ENCODE measurements around the gene TGFBR1. TPM values are rescaled to one million over a fixed set of nuclear protein-coding genes. Genes with fewer than 3 reads are reported as not detected.

Gene TGFBR1
- polyA plus RNA-seq, 1 experiment: 73.5 TPM

DNA sequence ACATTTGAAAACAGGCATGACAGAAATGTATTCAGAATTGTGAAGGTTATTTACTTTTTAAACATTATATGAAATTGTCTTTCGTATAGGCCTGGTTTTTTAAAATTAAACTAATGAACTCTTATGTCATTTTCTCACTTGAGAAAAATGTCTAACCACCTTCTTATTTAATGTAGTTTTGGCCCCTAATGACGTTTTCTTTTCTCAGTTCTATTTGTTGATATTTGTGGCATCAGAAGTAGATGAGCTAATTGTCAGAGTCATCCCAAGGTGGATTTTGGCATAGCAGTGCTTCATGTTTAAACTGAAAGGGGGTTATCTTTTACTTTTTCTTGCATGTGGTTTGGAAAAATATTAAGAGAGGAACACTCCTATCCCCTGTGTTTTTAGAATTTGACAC is 28.2 kb downstream of the TGFBR1 start:
- TF ChIP-seq, protein P1, sequence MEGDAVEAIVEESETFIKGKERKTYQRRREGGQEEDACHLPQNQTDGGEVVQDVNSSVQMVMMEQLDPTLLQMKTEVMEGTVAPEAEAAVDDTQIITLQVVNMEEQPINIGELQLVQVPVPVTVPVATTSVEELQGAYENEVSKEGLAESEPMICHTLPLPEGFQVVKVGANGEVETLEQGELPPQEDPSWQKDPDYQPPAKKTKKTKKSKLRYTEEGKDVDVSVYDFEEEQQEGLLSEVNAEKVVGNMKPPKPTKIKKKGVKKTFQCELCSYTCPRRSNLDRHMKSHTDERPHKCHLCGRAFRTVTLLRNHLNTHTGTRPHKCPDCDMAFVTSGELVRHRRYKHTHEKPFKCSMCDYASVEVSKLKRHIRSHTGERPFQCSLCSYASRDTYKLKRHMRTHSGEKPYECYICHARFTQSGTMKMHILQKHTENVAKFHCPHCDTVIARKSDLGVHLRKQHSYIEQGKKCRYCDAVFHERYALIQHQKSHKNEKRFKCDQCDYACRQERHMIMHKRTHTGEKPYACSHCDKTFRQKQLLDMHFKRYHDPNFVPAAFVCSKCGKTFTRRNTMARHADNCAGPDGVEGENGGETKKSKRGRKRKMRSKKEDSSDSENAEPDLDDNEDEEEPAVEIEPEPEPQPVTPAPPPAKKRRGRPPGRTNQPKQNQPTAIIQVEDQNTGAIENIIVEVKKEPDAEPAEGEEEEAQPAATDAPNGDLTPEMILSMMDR (IDR thresholded peaks at IDR 0.05; ENCODE audit: insufficient read depth, low read depth, low read length): no peak
- POLR2A ChIA-PET: no interaction called here
- Histone ChIP-seq H3K4me3 (ENCODE audit: low read depth, low read length) (no peak overlapping the region), H3K36me3 (ENCODE audit: control insufficient read depth, insufficient read depth, low read length) (0 out of 2 replicates have a peak, but pooled peaks cover 5% of the 10 kb centered on the region), H3K27me3 (ENCODE audit: control insufficient read depth, insufficient read depth, low read length) (no peaks in the 10 kb centered on the region)
- no peak for DNase-seq (ENCODE audit: low read depth)
- CTCF ChIA-PET: interaction anchor here (0.5 to 1.3 kb wide), 4 partner anchors 11 to 1461 kb away, joined by 3 to 4 read pairs (median 4); no protein-coding TSS in a partner anchor

DNA sequence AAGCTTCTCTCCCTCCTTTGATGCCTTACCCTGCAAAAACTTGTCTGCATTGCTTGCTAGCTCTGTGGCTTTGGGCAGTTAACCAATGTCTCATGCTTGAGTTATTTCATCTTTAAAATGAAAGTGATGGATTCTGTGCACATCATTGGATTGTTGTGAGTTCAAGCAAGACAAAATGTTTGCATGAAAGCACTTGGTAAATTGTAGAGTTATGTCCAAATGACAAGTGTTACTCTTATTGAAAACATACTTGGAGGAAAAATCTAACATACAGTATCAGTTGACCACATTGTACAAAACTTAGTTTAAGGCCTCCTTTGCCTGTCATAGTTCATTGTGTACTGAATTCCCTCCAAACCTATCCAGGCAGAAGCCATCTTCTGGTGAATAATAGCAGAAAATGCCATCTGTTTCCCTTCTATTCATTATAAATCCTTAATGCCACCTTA is 30.0 kb downstream of the TGFBR1 start:
- TF ChIP-seq, protein P1 (IDR thresholded peaks at IDR 0.05; ENCODE audit: insufficient read depth, low read depth, low read length): no peak
- H3K27me3 ChIP-seq (ENCODE audit: control insufficient read depth, insufficient read depth, low read length): no peaks in the 10 kb centered on the region
- peak; percentile 31 for DNase-seq (ENCODE audit: low read depth)
- ChIA-PET CTCF (interaction anchor here (0.9 to 1.6 kb wide), 3 partner anchors 20 to 274 kb away, joined by 3 to 7 read pairs (median 3); no protein-coding TSS in a partner anchor), POLR2A (interaction anchor here (0.6 to 0.9 kb wide), 3 partner anchors 9 to 145 kb away, joined by 3 to 7 read pairs (median 5); no protein-coding TSS in a partner anchor)
- no peak overlapping the region for H3K4me3 ChIP-seq (ENCODE audit: low read depth, low read length)
- H3K36me3 ChIP-seq (ENCODE audit: control insufficient read depth, insufficient read depth, low read length): peaks cover 6% of the 10 kb centered on the region; the same call in 1 of the 2 replicates

DNA sequence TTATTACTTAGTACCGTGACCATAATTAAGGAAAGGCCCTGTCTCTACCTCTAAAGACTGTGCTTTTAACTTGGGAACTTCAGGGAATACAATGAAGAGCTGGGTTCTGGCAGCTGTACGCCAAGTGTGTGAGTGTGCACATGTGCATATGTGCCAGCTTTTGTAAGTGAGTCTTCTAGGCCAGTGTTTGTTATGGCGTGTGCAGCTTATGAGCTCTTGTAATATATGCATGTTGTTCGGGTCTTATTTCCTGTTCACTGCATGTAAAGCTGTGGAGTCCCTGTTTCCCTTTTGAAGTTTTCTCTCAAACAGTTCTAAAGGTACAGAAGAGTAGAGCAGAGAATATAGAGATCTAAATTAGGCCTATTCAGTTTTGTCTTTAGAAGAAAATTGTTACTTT is 30.5 kb downstream of the TGFBR1 start:
- no peaks in the 10 kb centered on the region for H3K27me3 ChIP-seq (ENCODE audit: control insufficient read depth, insufficient read depth, low read length)
- H3K36me3 ChIP-seq (ENCODE audit: control insufficient read depth, insufficient read depth, low read length): peaks cover 4% of the 10 kb centered on the region; the same call in 1 of the 2 replicates
- CTCF ChIA-PET: interaction anchor here (1.2 to 1.8 kb wide), 3 partner anchors 122 to 275 kb away, joined by 3 to 7 read pairs (median 4); no protein-coding TSS in a partner anchor
- POLR2A ChIA-PET: no interaction called here
- no peak overlapping the region for H3K4me3 ChIP-seq (ENCODE audit: low read depth, low read length)
- TF ChIP-seq, protein P1 (IDR thresholded peaks at IDR 0.05; ENCODE audit: insufficient read depth, low read depth, low read length): no peak
- no peak for DNase-seq (ENCODE audit: low read depth)

DNA sequence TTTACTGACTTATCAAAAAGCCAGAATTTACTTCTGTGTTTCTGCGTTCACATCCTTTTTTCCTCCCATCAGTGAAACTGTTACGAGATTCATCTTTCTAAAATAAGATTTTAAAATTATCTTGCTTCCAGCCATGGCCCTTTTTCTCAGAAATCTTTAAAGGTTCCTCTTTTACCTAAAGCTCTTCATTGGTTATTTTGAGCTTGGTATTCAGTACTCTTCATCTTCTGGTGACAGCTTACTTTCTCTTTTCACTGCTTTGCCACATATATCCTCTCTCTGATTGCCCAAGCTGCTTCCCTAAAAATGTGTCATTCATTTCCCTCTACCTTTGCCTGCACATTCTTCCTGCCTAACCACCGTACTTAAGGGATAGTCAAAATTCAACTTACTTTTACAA is 32.3 kb downstream of the TGFBR1 start:
- TF ChIP-seq, protein P1 (IDR thresholded peaks at IDR 0.05; ENCODE audit: insufficient read depth, low read depth, low read length): no peak
- no peaks in the 10 kb centered on the region for H3K27me3 ChIP-seq (ENCODE audit: control insufficient read depth, insufficient read depth, low read length)
- no peak overlapping the region for H3K4me3 ChIP-seq (ENCODE audit: low read depth, low read length)
- POLR2A ChIA-PET: no interaction called here
- CTCF ChIA-PET: interaction anchor here (0.7 to 6.8 kb wide), 4 partner anchors 8 to 137 kb away, joined by 3 to 78 read pairs (median 4); no protein-coding TSS in a partner anchor
- DNase-seq (ENCODE audit: low read depth): no peak
- peaks cover 3% of the 10 kb centered on the region; the same call in 1 of the 2 replicates for H3K36me3 ChIP-seq (ENCODE audit: control insufficient read depth, insufficient read depth, low read length)

DNA sequence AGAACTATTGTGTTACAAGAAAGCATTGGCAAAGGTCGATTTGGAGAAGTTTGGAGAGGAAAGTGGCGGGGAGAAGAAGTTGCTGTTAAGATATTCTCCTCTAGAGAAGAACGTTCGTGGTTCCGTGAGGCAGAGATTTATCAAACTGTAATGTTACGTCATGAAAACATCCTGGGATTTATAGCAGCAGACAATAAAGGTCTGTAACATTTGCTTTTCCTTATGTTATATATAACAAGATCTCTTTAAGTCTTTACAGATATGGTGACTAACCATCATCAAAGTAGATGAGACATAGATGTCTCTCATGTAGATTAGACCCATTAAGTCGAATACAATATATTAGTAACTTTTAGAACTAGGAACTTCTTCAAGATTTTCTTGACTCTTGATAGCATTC is 33.0 kb downstream of the TGFBR1 start:
- H3K4me3 ChIP-seq (ENCODE audit: low read depth, low read length): no peak overlapping the region
- H3K27me3 ChIP-seq (ENCODE audit: control insufficient read depth, insufficient read depth, low read length): no peaks in the 10 kb centered on the region
- H3K36me3 ChIP-seq (ENCODE audit: control insufficient read depth, insufficient read depth, low read length): peaks cover 1% of the 10 kb centered on the region; the same call in 1 of the 2 replicates
- no peak for DNase-seq (ENCODE audit: low read depth)
- POLR2A ChIA-PET: no interaction called here
- CTCF ChIA-PET: interaction anchor here (1.0 to 6.8 kb wide), 3 partner anchors 9 to 138 kb away, joined by 3 to 78 read pairs (median 4); no protein-coding TSS in a partner anchor
- TF ChIP-seq, protein P1 (IDR thresholded peaks at IDR 0.05; ENCODE audit: insufficient read depth, low read depth, low read length): no peak

Data from BJ (cell line).